Left cardiac atrium (tissue), 4 donors: ENCODE results near the gene COG7. TPM values are rescaled to one million over a fixed set of nuclear protein-coding genes. Genes with fewer than 3 reads are reported as not detected.
"Not testable (repeated sequence)": the region's sequence is repeated elsewhere in the genome, so short reads cannot be mapped to it uniquely, and the experiment has no call there.

Experiments used
- ATAC-seq, 2 donors: fragments of 200-7000 bp; cut with Tn5 transposase; one replicate each; pipeline ENCODE4 v1.9.1; 2020; ENCODE audit warnings: mild to moderate bottlenecking in 2 of 2, moderate library complexity in 2 of 2
- DNase-seq: peaks from one replicate; pipeline ENCODE4 v3.0.0-alpha.2; 2020
- intact Hi-C, 2 donors: fragments of 100-400 bp; cut with DNase I; formaldehyde crosslinking; loops; one replicate each; pipeline versions ENCODE4 v1.14.1 to v1.15.1; 2022 to 2023
- total RNA-seq, 2 donors: library from RNA; stranded (reverse); fragmentation: NEBNext Ultra II Directional; extraction: Animal tissue kit (Norgen Biotek cat#: 25700); gene quantifications; one replicate each; pipeline ENCODE4 v1.2.1, GENCODE V29; 2021
- donor health status: DM: no; HTN: yes; CAD: no.
- donor health status: DM: no; HTN: yes; CAD: no; lungs with severe emphysema.
- donor health status: DM: yes; HTN: yes; CAD: no.
- donor health status: Dilated cardiomyopathy.

COG7 gene
- total RNA-seq, 2 donors from 2014 or later: 11.3 TPM

GRCh38 chr16:23479138-23479537 lies 26.1 kb upstream of the COG7 start:
- ATAC-seq (no peak), DNase-seq (no peak)
- intact Hi-C loops: no loop called here

- intact Hi-C loops: no loop called here
- no peak for DNase-seq
- no peak for ATAC-seq
These were observed 25.6 kb upstream of the COG7 start for GRCh38 chr16:23478566-23478965.

- no peak for ATAC-seq
- DNase-seq: no peak
- intact Hi-C loops: no loop called here
These were observed 23.3 kb upstream of the COG7 start for GRCh38 chr16:23476289-23476688.

- ATAC-seq (peak in 1 of 2 donors; percentile 68), DNase-seq (no peak)
- intact Hi-C loops: no loop called here
These were observed 16.8 kb upstream of the COG7 start for GRCh38 chr16:23469814-23470213.

DNA sequence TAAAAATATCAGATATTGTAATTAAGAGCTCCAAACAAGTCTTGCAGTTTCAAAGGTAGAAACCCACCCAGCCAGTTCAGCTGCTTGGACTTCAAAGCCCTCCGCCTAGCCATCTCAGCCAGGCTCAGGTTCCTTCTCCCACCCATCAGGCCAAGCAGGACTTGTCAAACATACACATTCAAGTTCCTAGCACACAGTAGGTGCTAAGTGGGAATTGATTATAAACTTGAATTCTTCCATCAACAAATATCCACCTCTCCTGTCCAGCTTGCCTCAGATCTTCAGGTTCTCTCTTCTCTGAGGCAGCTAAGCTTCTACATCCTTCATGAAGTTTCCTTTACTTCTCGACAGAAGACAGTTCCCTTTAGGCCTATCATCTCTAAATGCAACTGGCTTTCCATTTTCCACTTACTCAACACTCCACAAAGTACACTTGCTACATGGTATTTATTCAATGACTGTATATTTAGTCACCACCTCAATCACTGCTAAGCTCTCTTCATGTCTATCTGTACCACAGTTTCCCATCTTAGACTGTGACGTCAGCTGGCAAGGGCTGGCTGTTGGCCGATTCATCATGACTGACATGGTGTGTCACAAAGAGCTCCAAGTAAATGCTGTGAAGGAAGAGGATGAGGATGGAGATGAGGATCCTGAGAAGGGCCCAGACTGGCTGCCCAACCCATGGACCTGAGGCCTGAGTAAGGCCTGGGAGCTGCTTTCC lies 13.3 kb upstream of the COG7 start:
- DNase-seq (peak; percentile 34), ATAC-seq (peak in 1 of 2 donors; percentile 46)
- intact Hi-C loops: no loop called here

GRCh38 chr16:23465179-23465578 lies 12.2 kb upstream of the COG7 start:
- ATAC-seq: no peak
- intact Hi-C loops: no loop called here
- no peak for DNase-seq

DNA sequence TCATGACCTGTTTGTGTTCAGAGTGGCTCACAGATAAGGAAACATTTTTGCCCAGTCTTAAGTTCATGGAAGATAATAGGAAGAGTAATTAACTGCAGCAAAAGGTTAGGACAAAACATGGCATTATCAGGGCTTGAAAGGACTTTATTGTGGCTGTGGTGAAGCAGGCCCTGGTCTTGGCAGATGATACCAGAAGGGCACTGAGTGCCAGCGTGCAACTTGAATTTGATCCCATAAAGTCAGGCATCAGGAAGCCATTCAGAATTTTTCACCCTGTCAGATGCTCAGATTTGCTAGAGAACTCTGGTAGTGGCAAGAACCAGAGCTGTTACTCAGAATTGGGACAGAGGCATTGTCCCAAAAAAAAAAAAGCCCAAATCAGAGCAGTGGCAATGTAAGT lies 11.2 kb upstream of the COG7 start:
- intact Hi-C loops: no loop called here
- DNase-seq (no peak), ATAC-seq (peak; percentile 16 to 44)

GRCh38 chr16:23462994-23463393 lies 10.0 kb upstream of the COG7 start:
- ATAC-seq: peak; percentile 78 to 92
- DNase-seq: peak; percentile 90
- intact Hi-C loops: not testable (repeated sequence)

GRCh38 chr16:23453338-23454052 lies 506 bp upstream of the COG7 start:
- peak in 1 of 2 donors; percentile 11 for ATAC-seq
- intact Hi-C loops: no loop called here
- no peak for DNase-seq

- peak in 1 of 2 donors; percentile 7 for ATAC-seq
- intact Hi-C loops: no loop called here
- DNase-seq: no peak
These were observed 793 bp downstream of the COG7 start for GRCh38 chr16:23452221-23452571.

DNA sequence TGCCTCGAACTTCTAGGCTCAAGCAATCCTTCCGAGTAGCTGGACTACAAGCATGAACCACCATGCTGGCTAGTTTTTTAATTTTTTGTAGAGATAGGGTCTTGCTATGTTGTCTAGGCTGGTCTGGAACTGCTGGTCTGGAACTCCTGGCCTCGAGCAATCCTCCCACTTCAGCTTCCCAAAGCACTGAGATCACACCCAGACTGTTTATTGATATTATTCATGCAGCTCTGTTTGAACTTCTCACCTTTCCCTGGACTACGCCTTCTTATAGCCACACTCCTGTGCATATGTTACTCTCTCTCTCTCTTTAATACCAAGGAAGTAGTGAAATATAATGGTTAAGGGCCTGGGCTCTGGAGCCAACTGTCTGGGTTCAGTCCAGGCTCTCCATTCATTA lies 4.6 kb downstream of the COG7 start:
- no peak for DNase-seq
- intact Hi-C loops: no loop called here
- ATAC-seq: no peak

DNA sequence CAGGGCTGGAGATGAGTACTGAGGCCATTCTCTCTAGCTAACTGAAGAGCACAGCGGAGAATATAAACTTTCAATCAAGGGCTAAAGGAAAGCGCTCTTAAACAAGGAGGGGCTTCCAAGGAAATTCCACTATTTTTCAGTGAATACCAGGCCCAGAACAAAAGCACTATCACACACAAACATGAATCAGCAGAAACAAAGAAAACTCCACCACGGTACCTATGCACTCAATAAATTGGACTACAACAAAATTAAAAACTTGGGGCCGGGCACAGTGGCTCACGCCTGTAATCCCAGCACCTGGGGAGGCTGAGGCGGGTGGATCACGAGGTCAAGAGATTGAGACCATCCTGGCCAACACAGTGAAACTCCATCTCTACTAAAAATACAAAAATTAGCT lies 15.4 kb downstream of the COG7 start:
- ATAC-seq, DNase-seq: not testable (repeated sequence)
- intact Hi-C loops: loop anchor here in 1 of 2 donors (10.0 kb wide), 1 partner anchor 543 kb away; no protein-coding TSS in a partner anchor

- DNase-seq: no peak
- peak; percentile 23 to 37 for ATAC-seq
- intact Hi-C loops: loop anchor here in 1 of 2 donors (10.0 kb wide), 1 partner anchor 542 kb away; no protein-coding TSS in a partner anchor
These were observed 16.0 kb downstream of the COG7 start for GRCh38 chr16:23436951-23437350.

GRCh38 chr16:23435500-23435899 lies 17.5 kb downstream of the COG7 start:
- DNase-seq (peak; percentile 64), ATAC-seq (peak; percentile 63 to 83)
- intact Hi-C loops: loop anchor here in 1 of 2 donors (10.0 kb wide), 1 partner anchor 541 kb away; no protein-coding TSS in a partner anchor

GRCh38 chr16:23434380-23434779 lies 18.6 kb downstream of the COG7 start:
- ATAC-seq (peak in 1 of 2 donors; percentile 34), DNase-seq (no peak)
- intact Hi-C loops: loop anchor here (1.0 to 10.0 kb wide), 3 partner anchors 252 to 540 kb away; partner anchors contain the start of gene SCNN1G (in 1 of the 2)

DNA sequence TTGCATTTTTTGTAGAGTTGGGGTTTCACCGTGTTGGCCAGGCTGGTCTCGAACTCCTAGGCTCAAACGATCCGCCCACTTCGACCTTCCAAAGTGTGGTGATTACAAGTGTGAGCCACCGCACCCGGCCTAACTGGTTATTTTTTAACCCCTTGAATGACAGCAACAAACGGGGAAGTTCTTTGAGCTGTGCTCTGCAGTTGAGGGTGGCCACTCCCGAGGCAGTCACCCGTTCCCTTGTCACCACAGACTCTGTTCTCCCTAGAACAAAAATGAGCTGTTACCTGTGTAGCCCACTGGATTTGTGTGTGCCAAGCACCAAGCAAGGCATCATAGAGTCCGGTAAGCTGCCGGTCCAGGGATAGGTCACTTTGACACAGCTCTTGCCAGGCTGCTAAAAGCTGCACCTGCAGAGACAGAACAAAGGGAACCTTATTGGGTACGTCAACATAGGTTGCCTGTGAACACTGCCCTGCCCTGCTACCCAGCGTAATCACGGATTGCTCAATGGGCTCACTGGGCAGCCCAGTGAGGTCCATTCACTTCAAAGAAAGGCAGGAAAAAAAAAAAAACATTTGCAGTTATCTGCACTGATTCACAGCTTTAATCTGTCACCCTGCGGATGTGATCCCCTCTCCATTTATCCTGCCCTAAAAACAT lies 19.6 kb downstream of the COG7 start:
- ATAC-seq: no peak
- no peak for DNase-seq
- intact Hi-C loops: loop anchor here (2.0 to 10.0 kb wide), 3 partner anchors 251 to 539 kb away; partner anchors contain the start of gene SCNN1G (in 1 of the 2)

DNA sequence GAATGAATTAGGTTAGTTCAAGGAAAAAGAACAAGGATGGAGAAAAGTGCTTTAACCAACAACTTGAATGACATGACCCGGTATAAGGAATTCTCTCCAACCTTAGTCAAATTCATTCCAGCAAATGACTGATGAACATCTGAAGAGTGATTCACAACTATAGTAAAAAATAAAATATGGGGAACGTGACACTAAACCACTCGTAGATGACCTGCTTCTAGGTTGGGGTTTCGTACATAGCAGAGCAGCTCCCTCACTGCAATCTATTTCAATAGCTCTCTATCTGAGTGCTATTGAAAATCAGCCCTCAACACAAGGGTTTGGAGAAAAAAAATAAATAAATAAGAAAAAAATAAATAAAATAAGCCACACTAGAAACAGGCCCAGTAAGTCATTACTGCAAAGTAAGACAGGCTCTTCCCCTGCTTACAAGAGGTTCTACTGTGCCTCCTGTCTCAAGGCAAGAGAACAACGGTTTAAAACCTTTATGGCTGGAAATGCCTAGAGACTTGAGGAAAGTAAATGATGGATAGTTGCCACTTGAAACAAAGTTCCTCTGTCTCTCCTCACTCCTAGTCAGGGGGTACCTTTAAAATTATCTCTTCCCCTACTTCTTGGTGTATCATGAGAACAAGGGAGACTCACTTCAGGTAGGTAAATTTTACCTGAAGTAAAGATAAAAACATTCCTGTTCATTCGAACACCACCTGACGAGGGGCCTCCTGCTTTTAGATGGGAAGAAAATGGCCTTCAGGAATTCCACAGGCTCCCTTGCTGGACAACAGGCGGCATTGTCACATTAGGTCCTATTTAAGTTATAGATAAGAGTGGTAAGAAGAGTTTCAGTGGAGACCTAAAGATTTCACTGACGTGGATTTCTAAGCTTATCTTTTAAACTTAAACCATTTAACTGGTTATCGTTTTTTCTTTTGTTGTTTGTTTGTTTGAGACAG lies 20.5 kb downstream of the COG7 start:
- intact Hi-C loops: loop anchor here (2.0 to 10.0 kb wide), 3 partner anchors 250 to 538 kb away; partner anchors contain the start of gene SCNN1G (in 1 of the 2)
- no peak for ATAC-seq
- no peak for DNase-seq

- intact Hi-C loops: no loop called here
- ATAC-seq: no peak
- DNase-seq: no peak
These were observed 24.6 kb downstream of the COG7 start for GRCh38 chr16:23428351-23428750.
